ENCODE results near the gene SF3B1. TPM values are rescaled to one million over a fixed set of nuclear protein-coding genes. Genes with fewer than 3 reads are reported as not detected.

Gene SF3B1
- total and polyA plus RNA-seq, 10 of the 15 experiments (the other 5 are each of a cell fraction or from before 2014, with no cell fraction given): 163 to 565 (median 239) TPM

GRCh38 chr2:197387179-197387578, 47.6 kb downstream of the SF3B1 start:
- Histone ChIP-seq H3K9me3 (replicated peaks; ENCODE audit: control insufficient read depth, insufficient read depth, low read length) (no peaks in the 10 kb centered on the region), H3K9ac (ENCODE audit: control insufficient read depth, insufficient read depth, low read length) (no peak overlapping the region), H2AFZ (ENCODE audit: control insufficient read depth, low read depth, low read length) (no peak overlapping the region), H3K27ac (ENCODE audit: control insufficient read depth, insufficient read depth) (no peak overlapping the region), H3K27me3 (replicated peaks in 1 of 2; ENCODE audit: control insufficient read depth in 2 of 2, insufficient read depth in 2 of 2, low read length in 1 of 2) (no peaks in the 10 kb centered on the region; a peak in 1 of 4 replicates), H3K79me2 (ENCODE audit: control insufficient read depth, insufficient read depth, low read length) (no peaks in the 10 kb centered on the region), H3K4me3 (no peak overlapping the region), H3K36me3 (ENCODE audit: control insufficient read depth in 2 of 2, insufficient read depth in 2 of 2, low read length in 1 of 2) (peaks cover 0 to 6% of the 10 kb centered on the region in 2 experiments; a peak in 1 of 4 replicates), H3K4me2 (ENCODE audit: control insufficient read depth, insufficient read depth) (no peak overlapping the region), H4K20me1 (ENCODE audit: control insufficient read depth, insufficient read depth) (no peaks in the 10 kb centered on the region), H3K4me1 (ENCODE audit: control insufficient read depth, insufficient read depth, low read length) (no peaks in the 10 kb centered on the region)
- DNase-seq (ENCODE audit: low read depth, low spot score) (no peak), FAIRE-seq (no peak), ATAC-seq (no peak)
- ChIA-PET SMC1A (ENCODE audit: uncharacterized antibody, unreplicated experiment) (no interaction called here), CTCF (no interaction called here), RAD21 (ENCODE audit: unreplicated experiment) (interaction anchor here (0.6 to 0.7 kb wide), 2 partner anchors 300 to 596 kb away, joined by 3 to 4 read pairs; no protein-coding TSS in a partner anchor), POLR2A (interaction anchor here (0.7 kb wide), 1 partner anchor 268 kb away, joined by 5 read pairs; no protein-coding TSS in a partner anchor)
- in situ Hi-C loops (cut with MboI) (loop anchor here (25.0 kb wide), 1 partner anchor 600 kb away; the partner anchor contains the start of gene GTF3C3), intact Hi-C loops (cut with micrococcal nuclease; ENCODE audit: unreplicated experiment) (loop anchor here (10.0 kb wide), 1 partner anchor 602 kb away; no protein-coding TSS in a partner anchor)
- no peak for TF ChIP-seq PBX3 (IDR thresholded peaks at IDR 0.05; ENCODE audit: insufficient replicate concordance, low read depth, low read length)
- no peak for TF ChIP-seq NR2C1 (IDR thresholded peaks at IDR 0.05)
- TF ChIP-seq E2F4 (IDR thresholded peaks at IDR 0.05; ENCODE audit: low read depth, low read length): no peak
- no peak for TF ChIP-seq FOXK2 (IDR thresholded peaks at IDR 0.05)
- TF ChIP-seq NRF1 (conservative IDR thresholded peaks at IDR 0.05; ENCODE audit: low read depth, low read length): no peak
- BruUV-seq (replicated peaks): no TSS peak
- WGBS (ENCODE audit: insufficient coverage, insufficient replicate concordance, low lambda C conversion rate, missing lambda C conversion rate): 92% methylated on average over 3 of the region's 8 CpGs

All from GM12878 (cell line).